Measurements from ENCODE around the gene TMEM94.
"Not testable (repeated sequence)": the region's sequence is repeated elsewhere in the genome, so short reads cannot be mapped to it uniquely, and the experiment has no call there.

TMEM94 gene

GRCh38 chr17:75517297-75517865 lies 60.9 kb downstream of the TMEM94 start:
- peak overlapping the region; percentile 60 for H3K4me3 ChIP-seq (ENCODE audit: low read depth, low read length)
- peak; percentile 19 for TF ChIP-seq CTCF (IDR thresholded peaks at IDR 0.05; ENCODE audit: insufficient read depth, low read depth, low read length, missing control alignments)
- DNase-seq (ENCODE audit: low read depth), result peak; percentile 62

GRCh38 chr17:75518201-75518600 lies 61.8 kb downstream of the TMEM94 start:
- H3K4me3 ChIP-seq (ENCODE audit: low read depth, low read length), result no peak overlapping the region
- no peak for TF ChIP-seq CTCF (IDR thresholded peaks at IDR 0.05; ENCODE audit: insufficient read depth, low read depth, low read length, missing control alignments)
- peak; percentile 67 for DNase-seq (ENCODE audit: low read depth)

- no peak for DNase-seq (ENCODE audit: low read depth)
- no peak overlapping the region for H3K4me3 ChIP-seq (ENCODE audit: low read depth, low read length)
- no peak for TF ChIP-seq CTCF (IDR thresholded peaks at IDR 0.05; ENCODE audit: insufficient read depth, low read depth, low read length, missing control alignments)
Observed at GRCh38 chr17:75518983-75519537, 62.6 kb downstream of the TMEM94 start.

GRCh38 chr17:75520413-75520812 lies 64.0 kb downstream of the TMEM94 start:
- not testable (repeated sequence) for DNase-seq (ENCODE audit: low read depth); H3K4me3 ChIP-seq (ENCODE audit: low read depth, low read length)

- TF ChIP-seq CTCF (IDR thresholded peaks at IDR 0.05; ENCODE audit: insufficient read depth, low read depth, low read length, missing control alignments), result no peak
- DNase-seq (ENCODE audit: low read depth), result no peak
- no peak overlapping the region for H3K4me3 ChIP-seq (ENCODE audit: low read depth, low read length)
Observed at GRCh38 chr17:75521290-75521689, 64.9 kb downstream of the TMEM94 start.

- DNase-seq (ENCODE audit: low read depth), result no peak
- TF ChIP-seq CTCF (IDR thresholded peaks at IDR 0.05; ENCODE audit: insufficient read depth, low read depth, low read length, missing control alignments), result no peak
- no peak overlapping the region for H3K4me3 ChIP-seq (ENCODE audit: low read depth, low read length)
Observed at GRCh38 chr17:75521951-75522727, 65.7 kb downstream of the TMEM94 start.

- H3K4me3 ChIP-seq (ENCODE audit: low read depth, low read length), result no peak overlapping the region
- no peak for TF ChIP-seq CTCF (IDR thresholded peaks at IDR 0.05; ENCODE audit: insufficient read depth, low read depth, low read length, missing control alignments)
- DNase-seq (ENCODE audit: low read depth), result no peak
Observed at GRCh38 chr17:75523647-75524046, 67.2 kb downstream of the TMEM94 start.
